ENCODE data around the gene STK33.

DNA sequence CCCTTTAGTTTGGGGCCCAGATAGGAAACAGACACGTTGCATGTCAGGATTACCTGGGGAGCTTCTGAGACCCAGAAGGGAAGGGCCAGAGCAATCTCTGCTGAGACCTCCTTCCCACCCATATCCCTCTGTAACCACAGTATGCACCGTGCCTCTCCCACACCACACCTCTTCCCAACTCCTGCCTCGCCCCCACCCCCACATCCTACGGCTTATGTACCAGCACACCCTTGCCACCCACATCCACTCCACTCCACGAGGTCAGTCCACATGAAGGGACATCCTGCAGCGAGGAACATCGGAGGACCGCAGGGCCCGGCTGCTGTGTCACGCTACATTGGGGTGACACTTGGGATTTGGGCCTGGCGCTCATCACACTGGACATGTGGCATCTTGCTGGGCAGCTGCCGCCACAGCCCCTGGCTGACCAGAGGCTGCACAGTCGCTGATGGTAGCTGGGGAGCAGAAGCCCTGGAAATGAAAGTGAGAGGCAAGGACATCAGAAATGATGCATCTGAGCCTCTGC, 212.1 kb downstream of the STK33 start:
- TF ChIP-seq SUZ12 (IDR thresholded peaks at IDR 0.05; ENCODE audit: extremely low read depth, insufficient read depth, insufficient read length) (no peak), ZNF274 (IDR thresholded peaks at IDR 0.05; ENCODE audit: low read depth, low read length) (no peak)

Data from NT2/D1 (cell line).